ENCODE data around the gene ALDH3A2. TPM values are rescaled to one million over a fixed set of nuclear protein-coding genes. Genes with fewer than 3 reads are reported as not detected.

Gene ALDH3A2
- total and polyA plus RNA-seq, 4 donors: 63.3 to 165 (median 80.4) TPM

DNA sequence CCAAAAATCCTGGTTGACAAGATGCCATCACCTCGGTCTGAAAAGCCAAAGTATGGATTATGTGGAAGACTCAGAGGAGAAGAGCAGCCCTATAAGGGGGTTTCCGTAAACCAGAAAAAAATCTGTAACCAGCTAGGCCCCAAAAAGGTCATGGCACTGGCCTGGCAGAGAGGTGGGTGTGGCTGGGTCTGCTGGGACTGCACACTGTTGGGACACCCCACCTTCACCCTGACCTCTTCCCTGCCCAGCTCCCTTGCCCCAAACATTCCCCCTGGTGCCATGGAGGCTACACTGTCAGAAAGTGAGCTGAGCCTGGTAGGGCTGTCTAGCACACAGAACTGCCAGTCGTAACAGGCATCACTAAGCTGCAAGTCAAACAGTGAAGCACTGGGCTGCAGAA, 61.3 kb downstream of the ALDH3A2 start (continued):
- TF ChIP-seq, protein P1, sequence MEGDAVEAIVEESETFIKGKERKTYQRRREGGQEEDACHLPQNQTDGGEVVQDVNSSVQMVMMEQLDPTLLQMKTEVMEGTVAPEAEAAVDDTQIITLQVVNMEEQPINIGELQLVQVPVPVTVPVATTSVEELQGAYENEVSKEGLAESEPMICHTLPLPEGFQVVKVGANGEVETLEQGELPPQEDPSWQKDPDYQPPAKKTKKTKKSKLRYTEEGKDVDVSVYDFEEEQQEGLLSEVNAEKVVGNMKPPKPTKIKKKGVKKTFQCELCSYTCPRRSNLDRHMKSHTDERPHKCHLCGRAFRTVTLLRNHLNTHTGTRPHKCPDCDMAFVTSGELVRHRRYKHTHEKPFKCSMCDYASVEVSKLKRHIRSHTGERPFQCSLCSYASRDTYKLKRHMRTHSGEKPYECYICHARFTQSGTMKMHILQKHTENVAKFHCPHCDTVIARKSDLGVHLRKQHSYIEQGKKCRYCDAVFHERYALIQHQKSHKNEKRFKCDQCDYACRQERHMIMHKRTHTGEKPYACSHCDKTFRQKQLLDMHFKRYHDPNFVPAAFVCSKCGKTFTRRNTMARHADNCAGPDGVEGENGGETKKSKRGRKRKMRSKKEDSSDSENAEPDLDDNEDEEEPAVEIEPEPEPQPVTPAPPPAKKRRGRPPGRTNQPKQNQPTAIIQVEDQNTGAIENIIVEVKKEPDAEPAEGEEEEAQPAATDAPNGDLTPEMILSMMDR (IDR thresholded peaks at IDR 0.05; ENCODE audit: low read depth, low read length, missing input control): no peak

DNA sequence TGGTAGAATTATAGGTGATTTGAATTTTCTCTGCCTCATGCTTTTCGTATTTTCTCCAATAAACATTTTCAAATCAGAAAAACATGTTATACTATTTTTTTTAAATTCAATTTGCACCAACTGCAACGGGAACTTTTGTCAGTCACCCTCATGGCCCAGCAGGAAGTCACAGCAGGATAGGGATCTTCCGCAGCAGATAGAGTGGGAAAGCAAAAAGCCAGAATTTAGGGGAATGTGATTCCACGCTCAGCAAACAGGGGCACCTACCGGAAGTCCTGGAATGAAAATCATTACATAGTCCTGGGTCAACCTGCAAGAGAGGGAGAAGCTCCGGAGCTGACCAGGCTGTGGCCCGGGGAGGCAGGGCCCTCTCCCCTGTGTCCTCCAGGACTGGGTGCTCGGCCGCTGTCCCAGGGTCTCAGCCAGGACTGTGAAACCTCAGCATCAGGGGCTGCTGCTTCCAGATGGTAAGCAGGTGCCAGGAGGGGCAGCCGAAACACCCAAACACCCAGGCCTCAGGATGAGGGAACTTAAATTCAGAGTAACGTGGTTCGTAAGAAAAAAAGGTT, 64.0 kb downstream of the ALDH3A2 start:
- DNase-seq (ENCODE audit: low spot score): no peak
- WGBS: 81% methylated on average over 12 of the region's 12 CpGs
- H3K27ac ChIP-seq (ENCODE audit: low read depth in 1 of 2, low read length in 2 of 2): no peak overlapping the region

More for the DNA sequence above, 64.0 kb downstream of the ALDH3A2 start:
- H3K4me3 ChIP-seq (ENCODE audit: low read depth in 1 of 3, low read length in 3 of 3): no peak overlapping the region
- H3K9ac ChIP-seq (ENCODE audit: low read depth in 1 of 2, low read length in 2 of 2): no peak overlapping the region
- no peaks in the 10 kb centered on the region for H3K36me3 ChIP-seq (ENCODE audit: control insufficient read depth in 4 of 4, insufficient read depth in 3 of 4, low read depth in 1 of 4, low read length in 3 of 4)
- H3K4me1 ChIP-seq (ENCODE audit: control insufficient read depth in 4 of 4, insufficient read depth in 4 of 4, low read length in 3 of 4): no peaks in the 10 kb centered on the region
- no peaks in the 10 kb centered on the region for H3K27me3 ChIP-seq (ENCODE audit: control insufficient read depth in 4 of 4, insufficient read depth in 4 of 4, low read length in 3 of 4)
- TF ChIP-seq, protein P2, sequence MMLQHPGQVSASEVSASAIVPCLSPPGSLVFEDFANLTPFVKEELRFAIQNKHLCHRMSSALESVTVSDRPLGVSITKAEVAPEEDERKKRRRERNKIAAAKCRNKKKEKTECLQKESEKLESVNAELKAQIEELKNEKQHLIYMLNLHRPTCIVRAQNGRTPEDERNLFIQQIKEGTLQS (IDR thresholded peaks at IDR 0.05): no peak
- TF ChIP-seq, protein P1 (IDR thresholded peaks at IDR 0.05; ENCODE audit: low read depth, low read length, missing input control): no peak
- TF ChIP-seq FOXA1 (IDR thresholded peaks at IDR 0.05) (no peak), GABPA (IDR thresholded peaks at IDR 0.05 in 1 of 2, conservative IDR thresholded peaks at IDR 0.05 in 1 of 2) (no peak), JUND (IDR thresholded peaks at IDR 0.05) (no peak), SP1 (IDR thresholded peaks at IDR 0.05) (no peak), FOXA2 (IDR thresholded peaks at IDR 0.05) (no peak), HNF4A (conservative IDR thresholded peaks at IDR 0.05) (no peak), EGR1 (IDR thresholded peaks at IDR 0.05; ENCODE audit: low read depth in 2 of 2) (no peak), TAF1 (conservative IDR thresholded peaks at IDR 0.05) (no peak), HNF4G (IDR thresholded peaks at IDR 0.05) (no peak), NR2F2 (IDR thresholded peaks at IDR 0.05) (no peak), RAD21 (IDR thresholded peaks at IDR 0.05) (no peak)
- TF ChIP-seq, protein P3, sequence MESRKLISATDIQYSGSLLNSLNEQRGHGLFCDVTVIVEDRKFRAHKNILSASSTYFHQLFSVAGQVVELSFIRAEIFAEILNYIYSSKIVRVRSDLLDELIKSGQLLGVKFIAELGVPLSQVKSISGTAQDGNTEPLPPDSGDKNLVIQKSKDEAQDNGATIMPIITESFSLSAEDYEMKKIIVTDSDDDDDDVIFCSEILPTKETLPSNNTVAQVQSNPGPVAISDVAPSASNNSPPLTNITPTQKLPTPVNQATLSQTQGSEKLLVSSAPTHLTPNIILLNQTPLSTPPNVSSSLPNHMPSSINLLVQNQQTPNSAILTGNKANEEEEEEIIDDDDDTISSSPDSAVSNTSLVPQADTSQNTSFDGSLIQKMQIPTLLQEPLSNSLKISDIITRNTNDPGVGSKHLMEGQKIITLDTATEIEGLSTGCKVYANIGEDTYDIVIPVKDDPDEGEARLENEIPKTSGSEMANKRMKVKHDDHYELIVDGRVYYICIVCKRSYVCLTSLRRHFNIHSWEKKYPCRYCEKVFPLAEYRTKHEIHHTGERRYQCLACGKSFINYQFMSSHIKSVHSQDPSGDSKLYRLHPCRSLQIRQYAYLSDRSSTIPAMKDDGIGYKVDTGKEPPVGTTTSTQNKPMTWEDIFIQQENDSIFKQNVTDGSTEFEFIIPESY (IDR thresholded peaks at IDR 0.05): no peak
- TF ChIP-seq, protein P4, sequence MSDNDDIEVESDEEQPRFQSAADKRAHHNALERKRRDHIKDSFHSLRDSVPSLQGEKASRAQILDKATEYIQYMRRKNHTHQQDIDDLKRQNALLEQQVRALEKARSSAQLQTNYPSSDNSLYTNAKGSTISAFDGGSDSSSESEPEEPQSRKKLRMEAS (IDR thresholded peaks at IDR 0.05): no peak
- TF ChIP-seq, protein P5, sequence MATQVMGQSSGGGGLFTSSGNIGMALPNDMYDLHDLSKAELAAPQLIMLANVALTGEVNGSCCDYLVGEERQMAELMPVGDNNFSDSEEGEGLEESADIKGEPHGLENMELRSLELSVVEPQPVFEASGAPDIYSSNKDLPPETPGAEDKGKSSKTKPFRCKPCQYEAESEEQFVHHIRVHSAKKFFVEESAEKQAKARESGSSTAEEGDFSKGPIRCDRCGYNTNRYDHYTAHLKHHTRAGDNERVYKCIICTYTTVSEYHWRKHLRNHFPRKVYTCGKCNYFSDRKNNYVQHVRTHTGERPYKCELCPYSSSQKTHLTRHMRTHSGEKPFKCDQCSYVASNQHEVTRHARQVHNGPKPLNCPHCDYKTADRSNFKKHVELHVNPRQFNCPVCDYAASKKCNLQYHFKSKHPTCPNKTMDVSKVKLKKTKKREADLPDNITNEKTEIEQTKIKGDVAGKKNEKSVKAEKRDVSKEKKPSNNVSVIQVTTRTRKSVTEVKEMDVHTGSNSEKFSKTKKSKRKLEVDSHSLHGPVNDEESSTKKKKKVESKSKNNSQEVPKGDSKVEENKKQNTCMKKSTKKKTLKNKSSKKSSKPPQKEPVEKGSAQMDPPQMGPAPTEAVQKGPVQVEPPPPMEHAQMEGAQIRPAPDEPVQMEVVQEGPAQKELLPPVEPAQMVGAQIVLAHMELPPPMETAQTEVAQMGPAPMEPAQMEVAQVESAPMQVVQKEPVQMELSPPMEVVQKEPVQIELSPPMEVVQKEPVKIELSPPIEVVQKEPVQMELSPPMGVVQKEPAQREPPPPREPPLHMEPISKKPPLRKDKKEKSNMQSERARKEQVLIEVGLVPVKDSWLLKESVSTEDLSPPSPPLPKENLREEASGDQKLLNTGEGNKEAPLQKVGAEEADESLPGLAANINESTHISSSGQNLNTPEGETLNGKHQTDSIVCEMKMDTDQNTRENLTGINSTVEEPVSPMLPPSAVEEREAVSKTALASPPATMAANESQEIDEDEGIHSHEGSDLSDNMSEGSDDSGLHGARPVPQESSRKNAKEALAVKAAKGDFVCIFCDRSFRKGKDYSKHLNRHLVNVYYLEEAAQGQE (IDR thresholded peaks at IDR 0.05): no peak
- H3K9me3 ChIP-seq (ENCODE audit: control insufficient read depth in 4 of 4, low read length in 3 of 4): no peaks in the 10 kb centered on the region

Measured in liver (tissue), 9 donors.